ENCODE data around the gene SH3GL1.

SH3GL1 gene

GRCh38 chr19:4375164-4376027 is 25.0 kb downstream of the SH3GL1 start:
- no peak for DNase-seq

- DNase-seq, result no peak
These were observed 25.7 kb downstream of the SH3GL1 start for GRCh38 chr19:4374498-4375163.

- DNase-seq, result no peak
These were observed 26.5 kb downstream of the SH3GL1 start for GRCh38 chr19:4373601-4374497.

GRCh38 chr19:4373013-4373367 is 27.4 kb downstream of the SH3GL1 start:
- no peak for DNase-seq

GRCh38 chr19:4372165-4373012 is 28.0 kb downstream of the SH3GL1 start:
- no peak for DNase-seq

- no peak for DNase-seq
These were observed 28.8 kb downstream of the SH3GL1 start for GRCh38 chr19:4371247-4372164.

- DNase-seq, result no peak
These were observed 29.8 kb downstream of the SH3GL1 start for GRCh38 chr19:4370418-4371041.

- peak; percentile 84 for DNase-seq
These were observed 30.5 kb downstream of the SH3GL1 start for GRCh38 chr19:4369888-4370260.

- DNase-seq, result peak; percentile 73
These were observed 31.0 kb downstream of the SH3GL1 start for GRCh38 chr19:4369109-4369887.

- no peak for DNase-seq
These were observed 32.1 kb downstream of the SH3GL1 start for GRCh38 chr19:4368128-4368820.

- no peak for DNase-seq
These were observed 32.6 kb downstream of the SH3GL1 start for GRCh38 chr19:4367781-4368127.

- no peak for DNase-seq
These were observed 33.0 kb downstream of the SH3GL1 start for GRCh38 chr19:4367336-4367723.

- DNase-seq, result no peak
These were observed 33.5 kb downstream of the SH3GL1 start for GRCh38 chr19:4366666-4367335.

GRCh38 chr19:4365791-4366665 is 34.3 kb downstream of the SH3GL1 start:
- no peak for DNase-seq

GRCh38 chr19:4365341-4365740 is 35.0 kb downstream of the SH3GL1 start:
- DNase-seq, result no peak

GRCh38 chr19:4363571-4364304 is 36.6 kb downstream of the SH3GL1 start:
- DNase-seq, result no peak
